Anterior cingulate cortex (tissue), 58 donors: ENCODE results near the gene CEP85.
"Not testable (repeated sequence)": the region's sequence is repeated elsewhere in the genome, so short reads cannot be mapped to it uniquely, and the experiment has no call there.

ENCODE experiments used
- DNase-seq, 58 donors: peaks; one replicate each; lab custom pipeline; 2025; lab: John Stamatoyannopoulos, UW

The CEP85 gene

GRCh38 chr1:26288311-26288941 is 54.4 kb downstream of the CEP85 start:
- peak in 1 of 58 donors; percentile 30 for DNase-seq

GRCh38 chr1:26289158-26290059 is 55.4 kb downstream of the CEP85 start:
- DNase-seq = peak in 30 of 58 donors; percentile 14 to 75 (median 38)

DNA sequence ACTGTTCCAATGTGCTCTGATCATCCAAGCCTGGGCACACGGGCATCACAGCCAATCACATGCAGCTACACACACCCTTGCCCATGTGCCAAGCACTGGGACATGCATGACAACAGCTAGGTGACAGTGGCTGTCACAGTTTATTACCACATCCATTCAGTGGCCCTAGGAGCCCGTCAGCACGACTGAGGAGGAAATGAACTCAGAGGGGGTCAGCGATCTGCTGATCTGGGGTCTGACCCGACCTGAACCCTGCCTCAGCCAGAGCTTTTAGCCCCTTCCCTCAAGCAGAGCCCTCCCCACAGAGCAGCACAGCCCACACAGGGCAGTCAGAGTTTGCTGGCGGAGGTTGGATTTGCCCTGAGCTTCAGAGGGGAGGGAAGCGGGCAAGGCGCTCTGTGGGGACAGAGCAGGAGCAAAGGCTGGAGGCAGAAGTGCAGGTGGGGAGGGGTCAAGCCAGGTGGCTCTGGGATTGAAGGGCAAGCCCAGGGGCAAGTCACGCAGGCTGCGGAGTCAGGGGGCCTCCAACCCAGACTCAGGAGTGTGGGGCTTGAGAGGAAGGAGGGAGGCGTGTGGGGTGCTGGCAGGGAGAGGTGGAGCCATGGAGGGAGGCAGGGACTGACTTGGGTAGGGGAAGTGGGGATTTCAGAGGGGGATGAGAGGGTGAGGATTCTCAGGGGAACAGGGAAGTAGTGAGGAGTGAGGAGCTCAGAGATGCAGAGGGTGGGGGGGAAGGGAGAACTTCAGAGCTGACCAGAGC is 56.3 kb downstream of the CEP85 start:
- no peak for DNase-seq

GRCh38 chr1:26290882-26291261 is 56.9 kb downstream of the CEP85 start:
- no peak for DNase-seq

DNA sequence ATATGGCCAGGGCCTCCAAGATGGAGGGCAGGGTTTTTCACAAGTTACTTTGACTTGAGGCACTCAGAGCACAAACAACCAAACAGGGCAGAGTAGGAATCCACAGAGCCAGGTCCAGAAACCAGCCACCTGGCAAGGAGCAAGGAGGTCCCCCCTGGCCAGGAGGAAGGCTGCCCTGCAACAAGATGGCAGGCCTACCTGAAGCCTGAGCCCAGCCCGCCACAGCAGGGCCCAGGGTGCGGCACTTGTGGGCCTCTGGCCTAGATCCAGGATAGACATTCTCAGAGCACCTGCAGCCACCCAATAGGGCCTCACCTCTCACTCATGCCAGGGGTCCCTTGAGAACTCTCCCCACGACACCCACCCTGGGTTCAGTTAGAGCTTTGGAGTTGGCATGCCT is 57.4 kb downstream of the CEP85 start:
- no peak for DNase-seq

- no peak for DNase-seq
Observed at GRCh38 chr1:26291939-26292338, 57.9 kb downstream of the CEP85 start.

GRCh38 chr1:26292735-26293134 is 58.7 kb downstream of the CEP85 start:
- DNase-seq = not testable (repeated sequence)

- no peak for DNase-seq
Observed at GRCh38 chr1:26293911-26294463, 60.0 kb downstream of the CEP85 start.

DNA sequence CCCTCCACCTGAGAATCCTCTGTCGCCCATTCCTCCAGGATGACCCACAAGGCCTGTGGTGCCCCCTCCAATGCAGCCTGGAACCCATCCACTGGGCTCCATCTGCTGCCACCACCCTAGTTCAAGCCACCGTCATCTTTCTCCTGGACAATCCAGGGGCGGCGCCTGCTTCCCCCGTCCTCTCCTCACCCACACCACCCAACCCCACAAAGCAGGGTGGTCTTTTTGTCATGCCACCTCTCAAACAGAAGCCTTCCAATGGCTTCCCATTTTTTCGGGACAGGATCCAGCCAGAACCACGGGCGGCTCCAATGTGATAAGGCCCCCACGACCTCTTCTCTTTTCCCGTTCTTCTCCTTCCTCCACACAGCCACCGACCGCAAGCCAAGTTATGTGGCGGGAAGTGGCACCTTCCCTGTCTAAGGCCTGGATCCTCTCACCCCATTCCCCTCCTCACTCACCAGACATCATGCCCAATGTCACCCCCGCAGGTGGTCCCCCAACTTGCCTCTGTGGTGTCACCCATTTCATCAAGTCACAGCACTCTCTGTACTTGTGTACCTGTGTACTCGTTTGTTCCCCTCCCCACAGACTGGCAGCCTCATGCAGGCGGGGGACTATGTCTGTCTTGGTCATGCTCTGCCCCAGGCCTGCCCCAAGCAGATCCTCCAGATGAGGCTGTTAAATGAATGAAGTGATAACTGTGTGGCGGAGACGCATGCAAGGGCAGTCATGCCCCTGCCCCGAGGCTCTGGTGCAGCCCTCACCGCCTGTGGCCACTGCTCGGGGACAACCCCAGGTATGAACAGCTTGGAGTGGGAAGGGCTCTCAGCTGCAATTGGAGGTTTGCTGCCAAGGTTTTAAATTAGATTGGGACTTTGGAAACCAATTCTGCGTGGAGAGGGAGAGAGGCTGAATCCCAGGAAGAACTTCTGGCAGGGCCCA is 61.5 kb downstream of the CEP85 start:
- DNase-seq = no peak

DNA sequence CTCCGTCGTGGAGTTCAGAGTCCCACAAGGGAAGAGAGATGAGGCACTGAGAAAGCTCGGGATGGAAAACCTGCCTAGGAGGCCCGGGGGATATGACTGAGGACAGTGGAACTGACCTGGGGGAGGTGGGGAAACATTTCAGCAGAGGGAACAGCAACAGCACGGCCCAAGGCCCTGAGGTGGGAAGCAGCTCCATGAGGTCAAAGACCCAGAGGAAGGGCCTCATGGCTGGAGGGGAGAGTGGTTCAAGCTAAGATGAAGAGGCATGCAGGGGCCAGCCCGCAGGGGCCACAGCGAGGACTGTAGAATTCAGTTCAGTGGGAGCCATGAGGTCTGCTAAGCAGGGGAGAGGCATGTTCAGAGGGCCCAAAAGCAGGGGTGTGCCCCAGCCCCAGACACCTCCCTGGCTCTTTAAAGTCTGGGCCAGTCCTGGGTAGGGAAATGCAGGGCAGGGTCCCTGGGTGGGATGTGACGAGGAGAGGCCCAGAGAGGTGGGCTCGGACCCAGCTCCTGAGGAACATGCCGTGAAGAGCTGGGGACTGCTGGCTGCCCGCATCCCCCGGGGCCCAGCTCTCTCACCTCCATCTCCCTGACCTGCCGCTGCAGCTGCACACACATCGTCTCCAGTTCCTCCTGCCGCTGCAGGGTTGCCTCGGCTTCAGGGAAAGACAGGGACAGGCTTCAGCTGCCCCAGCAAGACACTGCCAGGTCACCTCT is 62.5 kb downstream of the CEP85 start:
- DNase-seq = no peak

DNA sequence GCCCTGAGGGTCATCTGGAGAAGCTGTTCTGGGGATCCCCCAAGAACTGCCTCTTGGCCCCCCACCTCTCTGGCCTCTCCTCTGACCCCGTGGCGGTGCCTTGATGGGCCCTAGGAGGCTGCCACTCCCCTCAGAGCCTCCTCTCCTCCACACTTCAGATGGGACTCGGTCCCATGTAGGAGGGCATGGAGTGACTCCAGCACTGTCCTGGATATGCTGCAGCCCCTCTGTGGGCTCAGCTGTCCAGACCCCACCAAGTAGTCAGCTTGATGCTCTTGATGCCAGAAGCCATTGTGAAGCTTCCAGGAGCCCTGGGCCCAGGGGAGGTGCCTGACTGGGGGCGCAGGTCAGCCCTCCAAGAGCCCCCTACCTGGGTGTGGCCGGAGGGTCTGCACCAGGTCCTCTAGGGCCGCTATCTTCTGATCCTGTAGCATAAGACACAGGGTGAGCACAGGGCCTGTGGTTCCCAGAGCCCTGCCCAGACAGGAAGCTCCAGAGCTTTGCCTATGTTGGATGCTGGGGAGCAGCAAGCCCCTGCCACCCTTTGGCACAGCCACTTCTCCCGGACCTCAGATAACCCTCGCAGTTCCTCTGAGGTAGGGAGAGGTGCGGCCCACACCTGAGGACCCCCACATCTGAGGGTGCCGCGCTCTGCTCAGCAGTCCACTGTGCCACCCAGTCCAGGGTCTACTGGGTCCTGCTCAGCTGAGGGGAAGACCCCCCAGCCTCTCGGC is 63.2 kb downstream of the CEP85 start:
- no peak for DNase-seq

GRCh38 chr1:26297791-26298124 is 63.8 kb downstream of the CEP85 start:
- DNase-seq = no peak

GRCh38 chr1:26300578-26301275 is 66.7 kb downstream of the CEP85 start:
- no peak for DNase-seq

DNA sequence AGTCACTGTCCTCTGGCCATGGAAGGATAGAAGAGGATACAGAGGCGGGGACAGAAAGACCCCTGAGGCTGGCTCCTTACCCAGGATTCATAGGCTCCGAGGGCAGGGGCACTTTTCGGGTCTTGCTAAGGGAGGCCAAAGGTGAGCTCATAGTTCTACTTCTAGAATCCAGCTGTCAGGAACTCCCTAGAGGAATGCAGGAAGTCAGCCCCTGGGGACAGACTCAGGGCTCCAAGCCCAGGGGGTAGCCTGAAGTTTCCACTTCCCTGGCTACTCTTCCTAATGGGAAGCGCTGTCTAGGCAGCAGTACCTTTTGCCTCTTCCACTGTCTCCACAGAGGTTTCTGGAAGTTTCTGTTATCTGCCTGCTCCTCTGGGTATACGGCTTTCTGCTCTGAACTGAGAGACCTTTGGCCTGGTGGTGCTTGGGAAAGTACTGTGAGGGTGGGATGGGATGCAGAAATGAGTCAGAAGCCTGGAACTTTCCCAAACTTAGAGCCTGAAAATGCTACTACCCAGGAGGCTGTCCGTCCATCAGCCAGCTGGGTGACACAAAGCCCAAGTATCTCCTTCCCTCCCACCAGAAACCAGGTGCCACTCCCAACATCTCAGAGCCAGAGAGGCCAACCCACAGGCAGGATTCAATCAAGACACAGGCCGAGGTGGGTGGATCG is 68.9 kb downstream of the CEP85 start:
- DNase-seq = no peak

DNA sequence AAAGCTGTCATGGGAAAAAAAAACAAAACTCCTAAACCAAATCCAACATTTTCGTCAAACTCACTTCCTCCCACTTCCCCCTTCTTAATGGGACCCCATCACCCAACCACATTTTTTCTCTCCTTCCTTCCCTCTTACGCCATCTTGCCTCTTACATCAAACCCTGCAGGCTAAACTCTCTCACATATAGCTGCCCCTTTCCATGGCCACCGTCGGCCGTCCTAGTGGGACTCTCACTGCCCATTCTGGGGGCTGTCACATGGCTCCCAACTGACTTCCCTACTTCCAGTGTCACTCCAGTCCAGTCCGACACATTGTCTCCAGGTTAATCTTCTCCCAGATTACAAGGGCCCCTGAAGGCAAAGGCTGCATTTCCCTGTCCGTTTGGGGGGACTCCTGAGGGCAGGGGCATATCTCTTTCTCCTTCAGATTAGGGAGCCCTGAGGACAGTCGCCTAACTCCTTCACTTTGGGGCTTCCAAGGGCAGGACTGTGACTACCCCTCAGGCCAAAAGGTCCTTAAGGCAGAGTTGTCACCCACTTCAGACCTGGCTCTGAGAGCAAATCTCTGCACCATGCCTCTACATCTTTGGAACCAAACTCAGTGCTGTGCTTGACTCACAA is 71.8 kb downstream of the CEP85 start:
- DNase-seq = no peak

DNA sequence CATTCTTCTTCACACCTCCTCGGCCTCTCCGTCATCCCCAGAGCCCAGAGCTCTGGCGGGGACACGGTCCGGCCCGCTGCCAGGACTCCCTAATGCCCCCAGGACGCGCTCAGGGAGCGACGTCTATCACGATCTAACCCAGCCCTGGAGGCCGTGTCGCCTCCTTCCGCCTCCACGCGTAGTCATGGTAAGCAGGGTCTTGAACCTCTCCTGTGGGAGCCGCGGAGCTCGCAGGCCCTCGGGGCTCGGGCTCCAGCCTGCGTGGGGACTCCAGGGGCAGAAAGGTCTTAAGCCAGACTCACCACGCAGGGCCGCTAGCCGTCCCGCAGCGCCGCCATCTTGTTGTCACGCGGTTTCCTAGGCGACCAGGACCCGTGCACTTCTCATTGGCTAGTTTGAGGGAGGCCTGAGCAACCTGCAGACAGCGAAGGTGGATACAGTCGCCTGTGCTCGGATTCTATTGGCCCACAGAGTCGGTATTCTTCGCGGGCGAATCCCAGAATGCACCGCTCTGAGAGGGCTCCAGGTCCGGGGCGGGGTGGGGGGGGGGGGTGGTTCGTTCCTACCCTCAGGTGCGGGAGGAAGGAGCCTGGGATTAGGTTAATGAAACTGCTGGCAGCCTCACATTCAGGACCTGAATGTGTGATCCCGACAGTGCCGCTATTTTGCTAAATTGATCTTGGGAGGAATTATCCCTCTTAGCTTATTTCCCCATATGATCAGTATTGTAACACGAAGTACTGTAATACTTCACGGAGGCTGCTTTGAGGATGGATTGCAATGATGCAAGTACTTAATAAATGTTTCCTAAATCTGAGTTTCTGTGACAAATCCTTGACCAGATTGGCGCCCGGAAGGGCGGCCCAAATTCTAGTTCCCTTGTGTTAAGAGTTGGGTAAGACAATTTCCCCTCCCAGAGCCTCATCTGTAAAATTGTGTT is 72.6 kb downstream of the CEP85 start, which contains the start of gene UBXN11:
Gene UBXN11 (minus strand): TSS at position 347 of the 940 bp plus-strand sequence. CDS start 3,753 bp downstream, outside the sequence.
- peak; percentile 20 to 94 (median 81) for DNase-seq
